WTC11 (cell line): Measurements from ENCODE around the gene MRPL10. TPM values are rescaled to one million over a fixed set of nuclear protein-coding genes. Genes with fewer than 3 reads are reported as not detected.
A peak's percentile ranks its signal among the peaks of the same experiment; 100 is the strongest.

Source experiments
- ATAC-seq: fragments of 200-7000 bp; cut with Tn5 transposase; 2 replicates; pipeline ENCODE4 v1.10.0; 2021; ENCODE audit warnings: mild to moderate bottlenecking, moderate library complexity
- CTCF ChIA-PET: fragments of 300-600 bp; sonication (Branson Sonifier 250); formaldehyde crosslinking; loops from one replicate; lab custom pipeline; 2021; ENCODE audit warnings: antibody characterized with exemption; lab: Charles Lee
- POLR2A ChIA-PET: fragments of 350-600 bp; sonication (Branson Sonifier 250); formaldehyde crosslinking; loops from one replicate; lab custom pipeline; 2021; ENCODE audit warnings: antibody characterized with exemption; lab: Charles Lee
- DNase-seq: peaks from one replicate; pipeline ENCODE4 v3.0.0; 2021; ENCODE audit warnings: low spot score
- H3K27ac Mint-ChIP-seq: 2 replicates; pipeline ENCODE4 v1.8.0; 2021; ENCODE audit warnings: mixed read lengths
- H3K27me3 Mint-ChIP-seq: 2 replicates; pipeline ENCODE4 v1.8.0; 2021; ENCODE audit warnings: low read depth, mild to moderate bottlenecking, moderate library complexity, mixed read lengths
- H3K36me3 Mint-ChIP-seq: 2 replicates; pipeline ENCODE4 v1.8.0; 2021; ENCODE audit warnings: mixed read lengths
- H3K4me1 Mint-ChIP-seq: 2 replicates; pipeline ENCODE4 v1.8.0; 2022; ENCODE audit warnings: mixed read lengths
- H3K4me3 Mint-ChIP-seq: 2 replicates; pipeline ENCODE4 v1.8.0; 2021; ENCODE audit warnings: mild to moderate bottlenecking, moderate library complexity, mixed read lengths
- H3K9me3 Mint-ChIP-seq: 2 replicates; pipeline ENCODE4 v1.8.0; 2021; ENCODE audit warnings: mixed read lengths
- AFF4 ChIP-seq: sonication (generic); formaldehyde crosslinking; IDR thresholded peaks from 2 replicates; pipeline ENCODE4 v1.8.1; 2023; ENCODE audit warnings: mild to moderate bottlenecking, missing genetic modification reagents, borderline replicate concordance
- ATF6 ChIP-seq: sonication (generic); formaldehyde crosslinking; IDR thresholded peaks from 2 replicates; pipeline ENCODE4 v1.8.1; 2023; ENCODE audit warnings: mild to moderate bottlenecking, missing genetic modification reagents
- CREM ChIP-seq: sonication (generic); formaldehyde crosslinking; IDR thresholded peaks from 2 replicates; pipeline ENCODE4 v1.8.1; 2022; ENCODE audit warnings: mild to moderate bottlenecking, missing genetic modification reagents, moderate library complexity
- CTCF ChIP-seq: fragments of 200-600 bp; IDR thresholded peaks from 2 replicates; pipeline ENCODE4 v1.8.0; 2022; ENCODE audit warnings: antibody characterized with exemption
- E2F4 ChIP-seq: sonication (generic); formaldehyde crosslinking; IDR thresholded peaks from 2 replicates; pipeline ENCODE4 v1.8.1; 2022; ENCODE audit warnings: low read depth, mild to moderate bottlenecking, moderate library complexity, missing genetic modification reagents, borderline replicate concordance
- EMX1 ChIP-seq: fragments of 250-450 bp; sonication (Bioruptor Pico); IDR thresholded peaks from 2 replicates; pipeline ENCODE4 v1.8.0; 2021; ENCODE audit warnings: mild to moderate bottlenecking
- ESRRA ChIP-seq: sonication (generic); formaldehyde crosslinking; IDR thresholded peaks from 2 replicates; pipeline ENCODE4 v1.8.1; 2022; ENCODE audit warnings: mild to moderate bottlenecking, missing genetic modification reagents, borderline replicate concordance
- ETV6 ChIP-seq: sonication (generic); formaldehyde crosslinking; IDR thresholded peaks from 2 replicates; pipeline ENCODE4 v1.8.1; 2022; ENCODE audit warnings: mild to moderate bottlenecking, missing genetic modification reagents
- FOXJ3 ChIP-seq: sonication (generic); formaldehyde crosslinking; IDR thresholded peaks from 2 replicates; pipeline ENCODE4 v1.9.0; 2021; ENCODE audit warnings: missing genetic modification reagents, mild to moderate bottlenecking, borderline replicate concordance
- HMGA2 ChIP-seq: fragments of 250-450 bp; sonication (Bioruptor Pico); IDR thresholded peaks from 2 replicates; pipeline ENCODE4 v1.4.0; 2021; ENCODE audit warnings: mild to moderate bottlenecking, moderate library complexity
- MYBL2 ChIP-seq: sonication (generic); formaldehyde crosslinking; IDR thresholded peaks from 2 replicates; pipeline ENCODE4 v1.8.1; 2023; ENCODE audit warnings: mild to moderate bottlenecking, moderate library complexity, missing genetic modification reagents
- NFATC4 ChIP-seq: fragments of 250-450 bp; sonication (Bioruptor Pico); IDR thresholded peaks from 2 replicates; pipeline ENCODE4 v1.9.0; 2021; ENCODE audit warnings: mild to moderate bottlenecking
- NFE2L1 ChIP-seq: sonication (generic); formaldehyde crosslinking; IDR thresholded peaks from 2 replicates; pipeline ENCODE4 v1.8.1; 2023; ENCODE audit warnings: missing genetic modification reagents
- NFYB ChIP-seq: sonication (generic); formaldehyde crosslinking; conservative IDR thresholded peaks from 2 replicates; pipeline ENCODE4 v1.8.0; 2022; ENCODE audit warnings: low read depth, missing genetic modification reagents
- NR2C2 ChIP-seq: sonication (generic); formaldehyde crosslinking; IDR thresholded peaks from 2 replicates; pipeline ENCODE4 v1.8.0; 2022; ENCODE audit warnings: mild to moderate bottlenecking, missing genetic modification reagents
- OVOL2 ChIP-seq: fragments of 250-450 bp; sonication (Bioruptor Pico); IDR thresholded peaks from 2 replicates; pipeline ENCODE4 v1.9.0; 2021; ENCODE audit warnings: mild to moderate bottlenecking, borderline replicate concordance
- RORB ChIP-seq: fragments of 250-450 bp; sonication (Bioruptor Pico); IDR thresholded peaks from 2 replicates; pipeline ENCODE4 v1.9.0; 2021; ENCODE audit warnings: mild to moderate bottlenecking
- SOX15 ChIP-seq: fragments of 250-450 bp; sonication (Bioruptor Pico); IDR thresholded peaks from 2 replicates; pipeline ENCODE4 v1.9.0; 2021; ENCODE audit warnings: mild to moderate bottlenecking
- TCF7 ChIP-seq: sonication (generic); formaldehyde crosslinking; IDR thresholded peaks from 2 replicates; pipeline ENCODE4 v1.8.0; 2022; ENCODE audit warnings: mild to moderate bottlenecking, low read depth, missing genetic modification reagents, moderate library complexity
- TEAD4 ChIP-seq: sonication (generic); formaldehyde crosslinking; IDR thresholded peaks from 2 replicates; pipeline ENCODE4 v1.8.0; 2022; ENCODE audit warnings: mild to moderate bottlenecking, missing genetic modification reagents
- USF1 ChIP-seq: sonication (generic); formaldehyde crosslinking; IDR thresholded peaks from 2 replicates; pipeline ENCODE4 v1.8.0; 2022; ENCODE audit warnings: mild to moderate bottlenecking, missing genetic modification reagents
- ZNF121 ChIP-seq: sonication (generic); formaldehyde crosslinking; IDR thresholded peaks from 2 replicates; pipeline ENCODE4 v1.8.0; 2023; ENCODE audit warnings: missing genetic modification reagents
- ZNF416 ChIP-seq: fragments of 250-450 bp; sonication (Bioruptor Pico); IDR thresholded peaks from 2 replicates; pipeline ENCODE4 v1.9.0; 2021; ENCODE audit warnings: mild to moderate bottlenecking, inconsistent platforms
- ZNF423 ChIP-seq: fragments of 250-450 bp; sonication (Bioruptor Pico); IDR thresholded peaks from 2 replicates; pipeline ENCODE4 v2.1.2; 2022; ENCODE audit warnings: mild to moderate bottlenecking, moderate library complexity
- ZNF671 ChIP-seq: fragments of 250-450 bp; sonication (Bioruptor Pico); IDR thresholded peaks from 2 replicates; pipeline ENCODE4 v1.8.0; 2021; ENCODE audit warnings: mild to moderate bottlenecking
- total RNA-seq: library from RNA; stranded (reverse); gene quantifications from 3 replicates; pipeline ENCODE4 v1.2.3, GENCODE V29; 2021

The MRPL10 gene
- total RNA-seq, 1 experiment from 2014 or later = 80.1 TPM

GRCh38 chr17:47846716-47847340 is 15.5 kb upstream of the MRPL10 start (continued):
- TF ChIP-seq CTCF (no peak), ATF6 (CRISPR knock-in tag) (no peak)

- peak overlapping the region; percentile 77; the same call in 1 of the 2 replicates for H3K4me3 Mint-ChIP-seq
- H3K27ac Mint-ChIP-seq = no peak overlapping the region
- no peaks in the 10 kb centered on the region for H3K36me3 Mint-ChIP-seq
- no peak for ATAC-seq
- peaks cover 51% of the 10 kb centered on the region for H3K4me1 Mint-ChIP-seq
- CTCF ChIA-PET = interaction anchor here (1.2 to 19.3 kb wide), 2 partner anchors 41 to 104 kb away, joined by 3 to 1122 read pairs; partner anchors contain the start of gene SP2
- no peaks in the 10 kb centered on the region for H3K9me3 Mint-ChIP-seq
- POLR2A ChIA-PET = no interaction called here
- no peak for DNase-seq
- peaks cover 66% of the 10 kb centered on the region for H3K27me3 Mint-ChIP-seq
- TF ChIP-seq EMX1 (no peak), TCF7 (CRISPR knock-in tag) (no peak), ZNF416 (no peak), ZNF671 (CRISPR knock-in tag) (no peak), CREM (CRISPR knock-in tag) (no peak), NFYB (CRISPR knock-in tag) (no peak), SOX15 (CRISPR knock-in tag) (no peak), E2F4 (no peak), RORB (CRISPR knock-in tag) (no peak), ETV6 (no peak), NFE2L1 (CRISPR knock-in tag) (no peak), FOXJ3 (no peak), MYBL2 (CRISPR knock-in tag) (no peak), TEAD4 (CRISPR knock-in tag) (no peak), NR2C2 (no peak), ESRRA (no peak), OVOL2 (CRISPR knock-in tag) (no peak), HMGA2 (CRISPR knock-in tag) (no peak)
- TF ChIP-seq, all 79 proteins: peak for 0
Observed at GRCh38 chr17:47845716-47846075, 14.4 kb upstream of the MRPL10 start.

GRCh38 chr17:47844814-47845715 is 13.7 kb upstream of the MRPL10 start:
- H3K9me3 Mint-ChIP-seq = no peaks in the 10 kb centered on the region
- H3K4me3 Mint-ChIP-seq = no peak overlapping the region
- TF ChIP-seq AFF4 (CRISPR knock-in tag) (no peak), ZNF423 (CRISPR knock-in tag) (no peak), ZNF121 (no peak), NFATC4 (CRISPR knock-in tag) (no peak), USF1 (CRISPR knock-in tag) (no peak)

More at GRCh38 chr17:47844814-47845715, 13.7 kb upstream of the MRPL10 start:
- no peak for ATAC-seq
- DNase-seq = no peak
- Mint-ChIP-seq H3K36me3 (no peaks in the 10 kb centered on the region), H3K27ac (no peak overlapping the region), H3K27me3 (peaks cover 60% of the 10 kb centered on the region), H3K4me1 (peaks cover 50% of the 10 kb centered on the region)
- POLR2A ChIA-PET = no interaction called here
- CTCF ChIA-PET = interaction anchor here (1.2 to 19.3 kb wide), 4 partner anchors 8 to 125 kb away, joined by 3 to 1122 read pairs (median 18); partner anchors contain the start of genes CDK5RAP3 and SP2
